Upper lobe of left lung (tissue), 4 donors: ENCODE data around the gene ROR2.

Experiments used
- POLR2A ChIP-seq, 4 donors: fragments of 450-650 bp; IDR thresholded peaks; one replicate each; pipeline ENCODE4 v1.5.1; 2016 to 2017; ENCODE audit warnings: antibody characterized with exemption in 4 of 4, mild to moderate bottlenecking in 2 of 4
- TF ChIP-seq, protein P1 (sequence below), 6 experiments: fragments of 450-650 bp in 4 of 6; fragments of 200-600 bp in 2 of 6; sonication (generic) in 2 of 6; IDR thresholded peaks; one replicate each; pipeline ENCODE4 v1.5.1; 2016 to 2019; ENCODE audit warnings: antibody characterized with exemption in 6 of 6

GRCh38 chr9:91660521-91660920 is 289.5 kb downstream of the ROR2 start:
- TF ChIP-seq POLR2A (IDR thresholded peaks at IDR 0.05): no peak
- TF ChIP-seq, protein P1, sequence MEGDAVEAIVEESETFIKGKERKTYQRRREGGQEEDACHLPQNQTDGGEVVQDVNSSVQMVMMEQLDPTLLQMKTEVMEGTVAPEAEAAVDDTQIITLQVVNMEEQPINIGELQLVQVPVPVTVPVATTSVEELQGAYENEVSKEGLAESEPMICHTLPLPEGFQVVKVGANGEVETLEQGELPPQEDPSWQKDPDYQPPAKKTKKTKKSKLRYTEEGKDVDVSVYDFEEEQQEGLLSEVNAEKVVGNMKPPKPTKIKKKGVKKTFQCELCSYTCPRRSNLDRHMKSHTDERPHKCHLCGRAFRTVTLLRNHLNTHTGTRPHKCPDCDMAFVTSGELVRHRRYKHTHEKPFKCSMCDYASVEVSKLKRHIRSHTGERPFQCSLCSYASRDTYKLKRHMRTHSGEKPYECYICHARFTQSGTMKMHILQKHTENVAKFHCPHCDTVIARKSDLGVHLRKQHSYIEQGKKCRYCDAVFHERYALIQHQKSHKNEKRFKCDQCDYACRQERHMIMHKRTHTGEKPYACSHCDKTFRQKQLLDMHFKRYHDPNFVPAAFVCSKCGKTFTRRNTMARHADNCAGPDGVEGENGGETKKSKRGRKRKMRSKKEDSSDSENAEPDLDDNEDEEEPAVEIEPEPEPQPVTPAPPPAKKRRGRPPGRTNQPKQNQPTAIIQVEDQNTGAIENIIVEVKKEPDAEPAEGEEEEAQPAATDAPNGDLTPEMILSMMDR (IDR thresholded peaks at IDR 0.05): no peak
